GM12878 (cell line): Measurements from ENCODE around the gene CUTA. TPM values are rescaled to one million over a fixed set of nuclear protein-coding genes. Genes with fewer than 3 reads are reported as not detected.

Experiments used
- ATAC-seq: fragments of 200-7000 bp; cut with Tn5 transposase; 3 replicates; pipeline ENCODE4 v1.9.1; 2020; ENCODE audit warnings: mild to moderate bottlenecking, moderate library complexity
- BruUV-seq: library from RNA; stranded (reverse); fragments of 400-500 nt; replicated peaks from 2 replicates; lab custom pipeline; 2021; lab: Mats Ljungman, UMichigan
- CTCF ChIA-PET: fragments of 300-600 bp; sonication (Branson Sonifier 250); formaldehyde crosslinking; extraction: SDS; loops from one replicate; lab custom pipeline; 2021; ENCODE audit warnings: inconsistent platforms; lab: Yijun Ruan, JAX
- POLR2A ChIA-PET: fragments of 350-600 bp; formaldehyde crosslinking; extraction: SDS; loops from one replicate; lab custom pipeline; 2021; ENCODE audit warnings: inconsistent platforms; lab: Charles Lee
- RAD21 ChIA-PET: fragments of 300-600 bp; sonication (Branson Sonifier 250); formaldehyde crosslinking; loops from one replicate; lab custom pipeline; 2023; ENCODE audit warnings: antibody characterized with exemption; ENCODE audit not compliant: unreplicated experiment; lab: Charles Lee
- SMC1A ChIA-PET: fragments of 300-600 bp; sonication (Branson Sonifier 250); formaldehyde crosslinking; loops from one replicate; lab custom pipeline; 2023; ENCODE audit not compliant: unreplicated experiment, uncharacterized antibody; lab: Charles Lee
- DNase-seq: peaks from one replicate; pipeline ENCODE4 v3.0.0-alpha.2; 2011; ENCODE audit warnings: low read depth, low spot score
- FAIRE-seq: peaks from 3 replicates; lab custom pipeline; 2011; peaks lifted over from hg19 to GRCh38; lab: Jason Lieb, UNC
- H2AFZ ChIP-seq: 2 replicates; pipeline ENCODE4 v1.6.0; 2011; ENCODE audit warnings: low read depth, low read length, control low read depth; ENCODE audit not compliant: control insufficient read depth
- H3K27ac ChIP-seq: 2 replicates; pipeline ENCODE4 v1.5.1; 2011; ENCODE audit warnings: control low read depth; ENCODE audit not compliant: control insufficient read depth, insufficient read depth
- H3K27me3 ChIP-seq, 2 experiments: replicated peaks in 1 of 2; 2 replicates each; pipeline versions ENCODE4 v1.6.0 to v1.6.1; 2011; ENCODE audit warnings: low read length in 1 of 2; ENCODE audit not compliant: control insufficient read depth in 2 of 2, insufficient read depth in 2 of 2
- H3K36me3 ChIP-seq, 2 experiments: 2 replicates each; pipeline ENCODE4 v1.5.1; 2011; ENCODE audit warnings: low read length in 1 of 2; ENCODE audit not compliant: control insufficient read depth in 2 of 2, insufficient read depth in 2 of 2
- H3K4me1 ChIP-seq: 2 replicates; pipeline ENCODE4 v1.6.1; 2011; ENCODE audit warnings: mild to moderate bottlenecking, low read length, moderate library complexity, mixed read lengths; ENCODE audit not compliant: control insufficient read depth, insufficient read depth
- H3K4me2 ChIP-seq: 2 replicates; pipeline ENCODE4 v1.6.0; 2011; ENCODE audit warnings: control low read depth; ENCODE audit not compliant: control insufficient read depth, insufficient read depth
- H3K4me3 ChIP-seq: fragments of 200-600 bp; sonication (generic); 2 replicates; pipeline ENCODE4 v1.5.1; 2016
- H3K79me2 ChIP-seq: 2 replicates; pipeline ENCODE4 v1.6.0; 2011; ENCODE audit warnings: low read length; ENCODE audit not compliant: control insufficient read depth, insufficient read depth
- H3K9ac ChIP-seq: 2 replicates; pipeline ENCODE4 v1.8.0; 2011; ENCODE audit warnings: low read length, control low read depth, mixed read lengths; ENCODE audit not compliant: control insufficient read depth, insufficient read depth
- H3K9me3 ChIP-seq: replicated peaks from 3 replicates; pipeline ENCODE4 v1.5.1; 2011; ENCODE audit warnings: mild to moderate bottlenecking, low read length; ENCODE audit not compliant: control insufficient read depth, insufficient read depth
- H4K20me1 ChIP-seq: 2 replicates; pipeline ENCODE4 v1.6.0; 2011; ENCODE audit not compliant: control insufficient read depth, insufficient read depth
- ASH2L ChIP-seq: fragments of 300-600, 200-600 bp; sonication (generic); IDR thresholded peaks from 2 replicates; pipeline ENCODE4 v1.6.1; 2017; ENCODE audit warnings: low read depth, mild to moderate bottlenecking, borderline replicate concordance
- BRCA1 ChIP-seq: IDR thresholded peaks from 2 replicates; pipeline ENCODE4 v1.6.1; 2011; ENCODE audit warnings: low read depth, low read length, improper control_type of control experiment
- DPF2 ChIP-seq: fragments of 450-650 bp; IDR thresholded peaks from 2 replicates; pipeline ENCODE4 v1.6.1; 2017; ENCODE audit warnings: mild to moderate bottlenecking
- HDAC6 ChIP-seq: fragments of 200-600 bp; sonication (generic); IDR thresholded peaks from one replicate; pipeline ENCODE4 v1.8.0; 2017; ENCODE audit warnings: antibody characterized with exemption; ENCODE audit not compliant: unreplicated experiment
- HDGF ChIP-seq: fragments of 450-650 bp; IDR thresholded peaks from 2 replicates; pipeline ENCODE4 v1.6.1; 2016; ENCODE audit warnings: antibody characterized with exemption
- MYC ChIP-seq: IDR thresholded peaks from 2 replicates; pipeline ENCODE4 v1.6.1; 2011; ENCODE audit warnings: mild to moderate bottlenecking, low read length, moderate library complexity, inconsistent platforms; ENCODE audit not compliant: insufficient read depth, insufficient replicate concordance, insufficient read length, severe bottlenecking
- NRF1 ChIP-seq: conservative IDR thresholded peaks from 2 replicates; pipeline ENCODE4 v1.6.1; 2011; ENCODE audit warnings: mild to moderate bottlenecking, low read depth, low read length, improper control_type of control experiment
- PML ChIP-seq: IDR thresholded peaks from 2 replicates; pipeline ENCODE4 v1.6.1; 2012; ENCODE audit warnings: low read length, inconsistent platforms
- REST ChIP-seq: IDR thresholded peaks from 2 replicates; pipeline ENCODE4 v1.6.1; 2012; ENCODE audit warnings: mild to moderate bottlenecking, low read depth, low read length
- TAF1 ChIP-seq: IDR thresholded peaks from 2 replicates; pipeline ENCODE4 v1.6.1; 2011; ENCODE audit warnings: mild to moderate bottlenecking, low read depth, low read length, borderline replicate concordance
- ZNF207 ChIP-seq: fragments of 450-650 bp; IDR thresholded peaks from 2 replicates; pipeline ENCODE4 v1.6.1; 2014; ENCODE audit warnings: antibody characterized with exemption, mild to moderate bottlenecking, borderline replicate concordance
- WGBS: methylation state at CpG from one replicate; pipeline ENCODE4 v1.1.6; 2016; ENCODE audit warnings: low lambda C conversion rate; ENCODE audit not compliant: insufficient replicate concordance, insufficient coverage; ENCODE audit errors: missing lambda C conversion rate; 5-methylcytosine and 5-hydroxymethylcytosine counted together
- in situ Hi-C: fragments of 300-500 bp; cut with MboI; formaldehyde crosslinking; loops from 9 replicates; pipeline ENCODE4 v1.14.3; 2018; ENCODE audit warnings: mixed read lengths
- intact Hi-C: fragments of 100-400 bp; cut with micrococcal nuclease; formaldehyde crosslinking; loops from one replicate; pipeline ENCODE4 v1.14.2; 2022; ENCODE audit not compliant: unreplicated experiment
- polyA plus RNA-seq, 11 experiments: library from polyadenylated mRNA; depleted of rRNA in 4 of 11; unstranded in 6 of 11; stranded (reverse) in 5 of 11; fragments of >200 nt; fragmentation: Nextera tagmentation in 4 of 11; fragmentation: Illumina TruSeq in 1 of 11; extraction: Ambion mirVana in 4 of 11; extraction: Trizol in 1 of 11; gene quantifications; 1 replicate in 1 of 11; 2 replicates in 10 of 11; pipeline versions ENCODE4 v1.2.1 to v1.2.3, GENCODE V29; 2011 to 2016; ENCODE audit warnings: inconsistent platforms in 2 of 11, missing spikeins in 2 of 11, low read depth in 1 of 11
- total RNA-seq, 4 experiments: library from RNA; depleted of rRNA in 3 of 4; stranded (reverse); fragments of >200 nt in 3 of 4; fragmentation: Illumina TruSeq in 1 of 4; extraction: Trizol in 1 of 4; gene quantifications; 2 replicates each; pipeline versions ENCODE4 v1.2.1 to v1.2.3, GENCODE V29; 2013 to 2021
- TF ChIP-seq, protein P1 (sequence below): fragments of 450-650 bp; IDR thresholded peaks from 2 replicates; pipeline ENCODE4 v1.6.1; 2018; ENCODE audit warnings: mild to moderate bottlenecking, low read depth, moderate library complexity; ENCODE audit not compliant: partially characterized antibody
- TF ChIP-seq, protein P2 (sequence below): fragments of 450-650 bp; IDR thresholded peaks from 2 replicates; pipeline ENCODE4 v1.6.1; 2017; ENCODE audit warnings: mild to moderate bottlenecking, moderate library complexity

Gene CUTA
- total and polyA plus RNA-seq, 10 of the 15 experiments (the other 5 are each of a cell fraction or from before 2014, with no cell fraction given) = 102 to 293 (median 189) TPM

DNA sequence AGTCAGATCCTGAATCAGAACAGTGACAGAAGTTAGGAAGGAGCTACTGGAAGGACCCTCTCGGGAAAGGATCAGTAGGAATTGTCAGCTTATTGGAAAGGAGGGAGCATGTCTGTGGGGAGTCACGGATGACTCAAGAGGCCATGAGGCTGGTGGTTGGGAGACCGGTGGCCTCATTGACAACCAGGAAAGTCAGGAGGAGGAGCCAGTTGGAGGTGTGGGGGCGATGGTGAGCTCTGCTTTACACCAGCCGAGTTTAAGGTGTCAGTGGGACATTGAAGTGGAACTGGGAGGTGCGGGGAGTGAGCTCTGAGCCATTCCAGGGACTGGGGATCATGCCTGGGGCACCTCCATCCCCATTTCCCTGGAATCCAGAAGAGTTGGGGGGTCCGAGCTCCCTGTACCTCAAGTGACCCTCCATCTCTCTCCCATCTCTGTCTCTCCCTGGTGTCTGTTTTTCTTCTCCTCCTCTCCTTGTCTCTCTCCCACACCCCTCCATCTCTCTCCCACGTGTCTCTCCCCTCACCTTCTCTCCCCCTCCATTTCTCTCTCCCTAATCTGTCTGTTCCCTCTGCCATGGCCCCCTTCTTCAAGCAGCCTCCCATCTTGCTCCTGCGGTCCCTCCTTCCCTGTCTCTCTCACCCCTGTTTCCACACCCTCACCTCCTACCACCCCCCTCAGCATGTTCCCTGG lies 22.2 kb upstream of the CUTA start:
- RAD21 ChIA-PET = no interaction called here
- in situ Hi-C loops (no loop called here), intact Hi-C loops (no loop called here)
- Histone ChIP-seq H4K20me1 (no peaks in the 10 kb centered on the region; the same call in 1 of the 2 replicates), H2AFZ (no peak overlapping the region), H3K79me2 (no peaks in the 10 kb centered on the region), H3K4me2 (no peak overlapping the region), H3K4me1 (no peaks in the 10 kb centered on the region), H3K36me3 (peaks cover 2 to 5% of the 10 kb centered on the region in 2 experiments; a peak in 3 of 4 replicates), H3K27me3 (no peaks in the 10 kb centered on the region), H3K9ac (no peak overlapping the region), H3K9me3 (no peaks in the 10 kb centered on the region), H3K4me3 (no peak overlapping the region), H3K27ac (no peak overlapping the region)
- CTCF ChIA-PET = interaction anchor here (1.0 to 1.1 kb wide), 5 partner anchors 10 to 68 kb away, joined by 3 to 4 read pairs (median 3); partner anchors contain the start of gene ZBTB9
- FAIRE-seq (no peak), ATAC-seq (no peak), DNase-seq (no peak)
- 61% methylated on average over 8 of the region's 9 CpGs for WGBS
- POLR2A ChIA-PET = no interaction called here
- BruUV-seq = no TSS peak
- SMC1A ChIA-PET = no interaction called here
- TF ChIP-seq, protein P1, sequence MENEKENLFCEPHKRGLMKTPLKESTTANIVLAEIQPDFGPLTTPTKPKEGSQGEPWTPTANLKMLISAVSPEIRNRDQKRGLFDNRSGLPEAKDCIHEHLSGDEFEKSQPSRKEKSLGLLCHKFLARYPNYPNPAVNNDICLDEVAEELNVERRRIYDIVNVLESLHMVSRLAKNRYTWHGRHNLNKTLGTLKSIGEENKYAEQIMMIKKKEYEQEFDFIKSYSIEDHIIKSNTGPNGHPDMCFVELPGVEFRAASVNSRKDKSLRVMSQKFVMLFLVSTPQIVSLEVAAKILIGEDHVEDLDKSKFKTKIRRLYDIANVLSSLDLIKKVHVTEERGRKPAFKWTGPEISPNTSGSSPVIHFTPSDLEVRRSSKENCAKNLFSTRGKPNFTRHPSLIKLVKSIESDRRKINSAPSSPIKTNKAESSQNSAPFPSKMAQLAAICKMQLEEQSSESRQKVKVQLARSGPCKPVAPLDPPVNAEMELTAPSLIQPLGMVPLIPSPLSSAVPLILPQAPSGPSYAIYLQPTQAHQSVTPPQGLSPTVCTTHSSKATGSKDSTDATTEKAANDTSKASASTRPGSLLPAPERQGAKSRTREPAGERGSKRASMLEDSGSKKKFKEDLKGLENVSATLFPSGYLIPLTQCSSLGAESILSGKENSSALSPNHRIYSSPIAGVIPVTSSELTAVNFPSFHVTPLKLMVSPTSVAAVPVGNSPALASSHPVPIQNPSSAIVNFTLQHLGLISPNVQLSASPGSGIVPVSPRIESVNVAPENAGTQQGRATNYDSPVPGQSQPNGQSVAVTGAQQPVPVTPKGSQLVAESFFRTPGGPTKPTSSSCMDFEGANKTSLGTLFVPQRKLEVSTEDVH = no peak
- TF ChIP-seq HDAC6 (no peak), ASH2L (no peak), PML (no peak), DPF2 (no peak), BRCA1 (no peak), NRF1 (no peak), REST (no peak), ZNF207 (no peak), TAF1 (no peak), HDGF (no peak), MYC (no peak)
- TF ChIP-seq, protein P2, sequence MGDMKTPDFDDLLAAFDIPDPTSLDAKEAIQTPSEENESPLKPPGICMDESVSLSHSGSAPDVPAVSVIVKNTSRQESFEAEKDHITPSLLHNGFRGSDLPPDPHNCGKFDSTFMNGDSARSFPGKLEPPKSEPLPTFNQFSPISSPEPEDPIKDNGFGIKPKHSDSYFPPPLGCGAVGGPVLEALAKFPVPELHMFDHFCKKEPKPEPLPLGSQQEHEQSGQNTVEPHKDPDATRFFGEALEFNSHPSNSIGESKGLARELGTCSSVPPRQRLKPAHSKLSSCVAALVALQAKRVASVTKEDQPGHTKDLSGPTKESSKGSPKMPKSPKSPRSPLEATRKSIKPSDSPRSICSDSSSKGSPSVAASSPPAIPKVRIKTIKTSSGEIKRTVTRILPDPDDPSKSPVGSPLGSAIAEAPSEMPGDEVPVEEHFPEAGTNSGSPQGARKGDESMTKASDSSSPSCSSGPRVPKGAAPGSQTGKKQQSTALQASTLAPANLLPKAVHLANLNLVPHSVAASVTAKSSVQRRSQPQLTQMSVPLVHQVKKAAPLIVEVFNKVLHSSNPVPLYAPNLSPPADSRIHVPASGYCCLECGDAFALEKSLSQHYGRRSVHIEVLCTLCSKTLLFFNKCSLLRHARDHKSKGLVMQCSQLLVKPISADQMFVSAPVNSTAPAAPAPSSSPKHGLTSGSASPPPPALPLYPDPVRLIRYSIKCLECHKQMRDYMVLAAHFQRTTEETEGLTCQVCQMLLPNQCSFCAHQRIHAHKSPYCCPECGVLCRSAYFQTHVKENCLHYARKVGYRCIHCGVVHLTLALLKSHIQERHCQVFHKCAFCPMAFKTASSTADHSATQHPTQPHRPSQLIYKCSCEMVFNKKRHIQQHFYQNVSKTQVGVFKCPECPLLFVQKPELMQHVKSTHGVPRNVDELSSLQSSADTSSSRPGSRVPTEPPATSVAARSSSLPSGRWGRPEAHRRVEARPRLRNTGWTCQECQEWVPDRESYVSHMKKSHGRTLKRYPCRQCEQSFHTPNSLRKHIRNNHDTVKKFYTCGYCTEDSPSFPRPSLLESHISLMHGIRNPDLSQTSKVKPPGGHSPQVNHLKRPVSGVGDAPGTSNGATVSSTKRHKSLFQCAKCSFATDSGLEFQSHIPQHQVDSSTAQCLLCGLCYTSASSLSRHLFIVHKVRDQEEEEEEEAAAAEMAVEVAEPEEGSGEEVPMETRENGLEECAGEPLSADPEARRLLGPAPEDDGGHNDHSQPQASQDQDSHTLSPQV = no peak
